CD4-positive, alpha-beta T cell treated with Interferon alpha-2 for 1 hour (primary cell): ENCODE measurements around the gene RHOT2.

ENCODE experiments used
- DNase-seq, 2 donors: peaks; one replicate each; pipeline ENCODE4 v3.0.0-alpha.2; 2020 to 2022

The RHOT2 gene

DNA sequence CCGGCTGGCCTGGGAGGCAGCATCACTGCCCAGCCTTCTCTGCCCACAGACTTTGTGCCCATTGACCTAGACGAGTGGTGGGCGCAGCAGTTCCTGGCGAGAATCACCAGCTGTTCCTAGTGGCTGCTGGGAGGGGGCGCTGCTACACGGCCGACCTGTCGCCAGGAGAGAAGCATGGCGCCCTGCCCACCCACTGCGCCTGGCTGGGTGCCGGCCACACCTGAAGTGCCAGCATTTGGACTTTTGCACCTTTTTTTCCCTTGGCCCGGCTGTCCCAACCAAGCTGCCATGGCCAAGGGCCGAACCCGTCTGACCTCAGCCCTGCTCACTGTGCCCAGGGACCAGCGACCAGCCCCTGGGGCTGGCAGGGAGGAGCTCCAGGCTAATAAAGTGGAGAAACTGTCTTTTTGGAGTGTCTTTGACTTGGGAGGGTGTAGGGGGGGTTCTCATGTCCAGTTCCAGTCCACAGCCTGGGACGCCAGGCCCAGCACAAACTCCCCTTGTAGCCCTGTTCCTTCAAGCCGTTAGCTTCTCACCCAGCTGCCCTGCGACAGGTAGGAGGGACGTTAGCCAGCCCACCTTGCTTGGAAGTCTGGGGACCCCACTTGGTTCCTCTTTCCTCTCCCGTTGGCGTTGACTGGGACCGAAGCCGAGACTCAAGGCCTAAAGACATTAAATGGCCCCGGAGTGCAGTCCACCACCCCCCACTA is 19.7 kb upstream of the RHOT2 start:
- DNase-seq, result peak in 1 of 2 donors; percentile 40

DNA sequence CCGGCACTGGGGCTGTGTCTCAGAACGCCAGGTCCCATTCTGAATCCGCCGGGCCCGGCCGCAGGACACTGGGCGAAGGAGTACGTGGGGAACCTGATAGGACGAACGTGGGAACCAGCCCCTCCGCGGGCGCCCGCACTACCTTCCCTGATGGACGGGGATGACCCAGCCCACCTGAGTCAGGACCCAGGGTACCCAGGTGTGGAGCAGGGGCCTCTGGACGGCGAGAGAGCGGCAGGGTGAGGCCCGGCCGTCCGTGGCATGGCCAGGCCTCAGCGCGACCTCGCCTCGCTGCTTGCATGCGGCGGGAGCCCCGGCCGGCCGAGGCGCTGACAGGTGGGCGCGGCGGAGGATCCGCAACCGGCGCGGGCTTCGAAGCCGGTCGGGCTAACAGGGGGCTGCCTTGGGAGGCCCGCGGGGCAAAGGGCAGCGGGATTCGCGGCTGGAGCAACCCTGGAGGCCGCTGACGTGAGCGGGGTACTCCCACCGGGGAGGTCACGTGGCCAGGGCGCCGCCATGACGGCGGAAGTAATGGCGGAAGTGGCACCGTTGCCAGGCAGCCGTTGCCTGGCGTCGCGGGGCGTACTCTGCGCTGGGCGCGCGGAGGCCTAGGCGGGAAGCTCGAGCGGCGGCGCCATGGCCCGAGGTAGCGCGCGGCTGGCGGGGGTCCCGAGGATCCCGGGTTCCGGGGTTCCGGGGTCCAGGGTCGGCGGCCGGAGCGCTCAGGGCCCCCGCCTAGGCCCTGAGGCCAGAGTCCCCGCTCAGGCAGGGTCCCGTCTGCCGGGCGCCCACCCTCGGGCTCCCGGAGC is 18.9 kb upstream of the RHOT2 start, which contains the start of gene WDR90:
Gene WDR90, plus strand, starts transcription at position 585 of the 809 bp plus-strand sequence. Its CDS starts 52 bp downstream, at position 637.
- DNase-seq, result peak; percentile 86 to 91

DNA sequence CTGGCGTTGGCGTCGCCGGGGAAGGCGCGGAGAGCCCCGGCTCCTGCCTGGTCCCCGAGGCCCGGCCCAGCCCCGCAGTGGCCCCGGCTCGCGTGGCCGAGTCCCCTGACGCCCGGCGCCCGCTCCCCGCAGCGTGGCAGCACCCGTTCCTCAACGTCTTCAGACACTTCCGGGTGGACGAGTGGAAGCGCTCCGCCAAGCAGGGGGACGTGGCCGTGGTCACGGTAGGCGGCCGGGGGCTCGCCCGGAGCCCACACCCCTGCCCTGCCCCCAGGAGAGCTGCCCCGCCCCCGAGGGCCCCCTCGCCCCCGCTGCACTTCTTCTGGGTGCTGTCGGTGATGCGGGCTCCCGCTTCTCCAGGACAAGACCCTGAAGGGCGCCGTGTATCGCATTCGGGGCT is 18.3 kb upstream of the RHOT2 start:
- no peak for DNase-seq

DNA sequence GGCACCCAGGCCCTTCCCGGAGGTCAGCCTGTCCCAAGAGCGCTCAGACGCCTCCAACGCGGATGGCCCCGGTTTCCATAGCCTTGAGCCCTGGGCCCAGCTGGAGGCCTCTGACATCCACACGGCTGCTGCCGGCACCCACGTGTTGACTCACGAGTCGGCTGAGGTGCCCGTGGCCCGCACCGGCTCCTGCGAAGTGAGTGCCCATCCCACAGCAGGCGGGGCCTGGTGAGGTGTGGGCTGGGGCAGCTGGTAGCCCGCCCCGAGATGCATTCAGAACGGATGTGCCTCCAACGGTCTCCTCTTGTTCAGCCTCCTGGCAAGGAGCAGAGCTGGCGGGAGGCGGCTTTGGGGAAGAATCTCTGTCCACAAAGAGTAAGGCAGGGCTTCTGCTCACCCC is 16.1 kb upstream of the RHOT2 start:
- DNase-seq, result no peak

DNA sequence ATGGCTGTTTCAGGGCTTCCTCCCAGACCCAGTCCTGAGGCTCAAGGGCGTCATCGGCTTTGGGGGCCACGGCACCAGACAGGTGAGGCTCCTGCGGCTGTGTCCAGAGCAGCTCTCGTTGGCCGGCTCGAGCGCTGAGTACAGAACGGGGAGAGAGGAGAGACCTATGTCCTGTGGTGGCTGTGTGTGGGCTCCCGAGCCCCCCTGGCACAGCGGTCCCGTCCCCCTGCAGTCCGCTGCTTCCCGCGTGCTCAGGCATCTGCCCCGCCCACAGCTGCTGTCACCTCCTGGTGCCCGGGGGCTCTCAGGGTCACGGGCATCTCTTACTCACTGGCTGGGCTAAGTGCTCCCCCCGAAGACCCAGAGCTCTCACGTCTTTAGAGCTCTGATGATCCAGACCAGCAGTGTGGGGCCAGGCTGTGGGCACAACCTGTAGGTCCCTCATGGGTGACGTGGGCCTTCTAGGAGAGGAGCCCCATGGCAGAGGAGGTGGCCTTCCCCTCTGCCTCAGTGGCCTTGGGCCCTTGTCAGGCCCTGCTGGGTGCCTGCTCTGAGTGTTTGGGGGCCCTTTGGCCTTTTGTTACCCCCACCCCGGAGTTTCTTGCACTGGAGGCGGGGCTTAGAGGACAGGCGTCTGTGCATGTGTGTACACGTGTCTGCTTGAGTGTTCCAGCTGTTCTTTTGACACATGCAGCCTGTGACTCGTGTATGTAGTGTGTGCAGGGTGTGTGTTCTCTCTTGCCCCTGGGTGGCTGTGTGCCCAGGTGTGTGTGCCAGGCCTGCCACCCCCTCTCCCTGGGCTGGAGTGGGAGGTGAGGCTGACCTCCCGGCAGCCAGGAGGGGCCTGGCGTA is 15.3 kb upstream of the RHOT2 start:
- DNase-seq, result no peak

DNA sequence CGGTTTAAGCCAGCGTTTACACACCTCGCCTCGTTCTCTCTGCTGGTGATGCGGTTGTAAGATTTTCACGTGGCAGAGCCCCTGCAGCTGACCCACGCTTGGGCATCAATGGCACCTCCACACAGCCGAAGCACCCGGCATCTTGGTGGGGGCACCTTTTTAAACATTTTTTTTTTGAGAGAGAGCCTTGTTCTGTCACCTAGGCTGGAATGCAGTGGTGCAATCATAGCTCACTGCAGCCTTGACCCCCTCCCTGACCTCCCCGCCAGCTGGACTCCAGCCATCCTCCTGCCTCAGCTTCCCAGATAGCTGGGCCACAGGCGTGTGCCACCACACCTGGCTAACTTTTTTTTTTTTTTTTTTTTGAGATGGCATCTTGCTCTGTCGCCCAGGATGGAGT is 13.9 kb upstream of the RHOT2 start:
- no peak for DNase-seq

DNA sequence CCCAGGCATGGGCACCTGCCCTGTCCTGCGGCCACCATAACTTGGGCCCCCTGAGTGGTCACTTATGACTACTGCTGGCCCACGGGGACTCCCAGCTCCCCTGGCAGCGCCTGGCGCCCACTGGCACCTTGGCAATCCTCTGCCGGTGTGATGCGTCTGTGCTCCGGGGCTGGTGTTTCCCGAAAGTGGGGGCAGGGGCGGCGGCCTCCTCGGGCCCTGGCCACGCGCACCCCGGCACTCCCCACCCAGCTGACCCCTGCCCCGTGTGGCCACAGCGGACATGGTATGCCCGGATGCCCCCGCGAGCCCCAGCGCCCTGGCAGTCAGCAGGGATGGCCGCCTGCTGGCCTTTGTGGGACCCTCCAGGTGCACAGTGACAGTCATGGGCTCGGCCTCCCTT is 10.4 kb upstream of the RHOT2 start:
- DNase-seq, result no peak

DNA sequence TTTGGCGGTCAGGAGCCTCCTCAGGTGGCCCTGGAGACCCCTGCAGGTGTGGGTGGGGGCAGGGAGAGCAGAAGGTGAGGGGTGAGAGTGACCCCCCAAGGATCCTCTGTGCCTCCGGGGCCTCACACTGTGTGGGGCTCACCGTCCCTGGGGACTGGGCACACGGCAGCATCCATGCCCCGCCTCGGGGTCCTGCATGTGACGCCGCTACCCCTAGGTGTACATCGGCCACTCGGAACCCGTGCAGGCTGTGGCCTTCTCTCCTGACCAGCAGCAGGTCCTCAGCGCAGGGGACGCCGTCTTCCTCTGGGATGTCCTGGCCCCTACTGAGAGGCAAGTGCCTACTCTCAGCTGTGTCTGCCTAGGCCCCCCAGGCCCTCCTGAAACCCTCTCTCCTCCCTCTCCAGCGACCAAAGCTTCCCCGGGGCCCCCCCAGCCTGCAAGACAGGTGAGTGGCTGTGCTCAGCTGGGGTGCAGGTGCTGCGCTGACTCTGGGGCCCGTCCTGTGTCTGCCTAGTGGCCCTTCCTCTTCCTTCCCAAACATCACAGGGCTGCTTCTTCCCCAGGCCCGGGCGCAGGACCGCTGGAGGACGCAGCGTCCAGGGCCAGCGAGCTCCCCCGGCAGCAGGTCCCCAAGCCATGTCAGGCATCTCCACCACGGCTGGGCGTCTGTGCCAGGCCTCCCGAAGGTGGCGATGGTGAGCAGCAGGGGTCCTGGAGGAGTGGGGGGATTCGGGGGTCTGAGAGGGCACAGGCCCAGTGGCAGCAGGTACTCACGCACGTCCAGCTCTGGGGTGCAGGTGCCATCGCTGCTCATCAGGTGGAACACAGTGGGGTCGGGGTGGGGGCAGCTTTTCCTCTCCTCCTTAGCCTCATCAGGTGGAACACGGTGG is 9.0 kb upstream of the RHOT2 start:
- DNase-seq, result no peak

DNA sequence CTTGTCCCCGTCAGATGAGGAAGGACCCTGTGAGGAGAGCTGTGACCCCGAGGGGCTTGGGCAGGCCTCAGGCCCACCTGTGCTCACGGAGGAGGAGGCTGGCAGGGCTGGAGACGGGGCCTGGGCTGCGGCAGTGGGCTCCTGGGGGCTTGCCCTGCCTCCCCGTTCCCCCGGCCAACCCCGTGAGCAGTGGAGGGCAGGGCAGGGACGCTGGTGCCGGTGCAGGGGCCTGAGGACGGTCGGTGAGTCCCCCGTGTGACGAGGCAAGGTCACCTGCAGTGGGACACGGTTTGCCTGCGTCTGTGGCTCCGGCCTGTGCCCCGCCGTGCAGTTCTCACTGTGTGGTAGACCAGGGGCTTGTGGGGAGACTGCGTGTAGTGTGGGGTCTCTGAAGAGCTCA is 8.3 kb upstream of the RHOT2 start:
- no peak for DNase-seq

DNA sequence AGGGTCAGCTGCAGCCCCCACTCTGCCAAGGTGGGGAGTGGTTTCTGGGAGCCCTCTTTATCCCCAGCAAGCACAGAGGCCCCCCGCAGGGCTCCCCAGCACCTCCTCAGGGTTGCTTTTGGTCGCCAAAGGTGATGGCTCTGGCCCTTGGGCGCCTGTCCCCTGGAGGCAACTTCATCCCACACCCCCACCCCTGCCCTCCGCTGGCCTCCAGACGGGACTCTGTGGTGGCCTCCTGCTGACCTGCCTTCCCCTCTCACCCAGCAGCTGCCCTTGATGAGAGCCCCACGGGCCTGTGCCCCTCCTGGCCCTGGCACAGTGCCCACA is 7.8 kb upstream of the RHOT2 start:
- DNase-seq, result no peak

DNA sequence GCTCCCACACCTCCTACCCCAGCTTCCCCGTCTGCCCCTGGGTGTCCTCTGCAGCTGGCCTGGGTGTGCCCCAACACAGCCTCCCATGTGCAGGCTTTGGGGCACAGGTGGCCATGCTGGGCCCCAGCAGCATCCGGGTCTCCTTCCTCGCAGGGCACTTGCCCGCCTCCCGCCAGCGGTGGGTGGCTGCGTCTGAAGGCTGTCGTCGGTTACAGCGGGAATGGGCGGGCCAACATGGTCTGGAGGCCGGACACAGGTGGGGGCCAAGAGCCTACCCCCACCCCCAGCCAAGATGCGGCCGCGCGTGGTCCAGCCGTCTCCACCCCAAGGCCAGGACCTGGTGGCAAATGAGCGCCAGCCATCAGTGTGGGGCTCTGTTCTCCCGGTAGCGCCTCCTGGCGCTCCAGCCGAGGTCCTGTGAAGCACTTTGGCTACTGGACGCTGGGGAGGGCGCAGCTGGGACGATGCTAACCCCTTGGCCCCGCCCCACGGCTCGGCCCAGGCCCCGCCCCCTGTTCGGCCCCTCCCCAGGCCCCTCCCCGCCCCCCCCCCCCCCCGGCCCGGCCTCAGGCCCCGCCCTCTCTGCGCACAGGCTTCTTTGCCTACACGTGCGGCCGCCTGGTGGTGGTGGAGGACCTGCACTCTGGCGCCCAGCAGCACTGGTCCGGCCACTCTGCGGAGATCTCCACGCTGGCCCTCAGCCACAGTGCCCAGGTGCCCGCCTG is 7.3 kb upstream of the RHOT2 start:
- DNase-seq, result peak; percentile 72 to 78

DNA sequence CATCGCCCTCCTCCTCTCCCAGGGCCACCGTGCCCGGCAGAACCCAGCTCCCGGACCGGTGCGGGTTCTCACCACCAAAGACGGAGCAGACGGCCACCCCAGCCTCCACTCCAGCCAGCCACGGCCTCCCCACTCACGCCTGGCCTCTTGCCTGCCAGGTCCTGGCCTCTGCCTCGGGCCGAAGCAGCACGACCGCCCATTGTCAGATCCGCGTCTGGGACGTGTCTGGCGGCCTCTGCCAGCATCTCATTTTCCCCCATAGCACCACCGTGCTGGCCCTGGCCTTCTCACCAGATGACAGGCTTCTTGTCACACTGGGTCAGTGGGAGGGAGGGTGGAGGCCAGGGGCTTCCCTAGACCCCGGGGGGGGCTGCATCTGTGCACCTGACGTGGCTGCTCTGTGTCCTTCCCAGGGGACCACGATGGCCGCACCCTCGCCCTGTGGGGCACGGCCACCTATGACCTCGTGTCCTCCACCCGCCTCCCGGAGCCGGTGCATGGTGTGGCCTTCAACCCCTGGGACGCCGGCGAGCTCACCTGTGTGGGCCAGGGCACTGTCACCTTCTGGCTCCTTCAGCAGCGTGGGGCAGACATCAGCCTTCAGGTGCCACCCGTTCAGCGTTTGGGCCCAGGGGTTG is 6.6 kb upstream of the RHOT2 start:
- no peak for DNase-seq

DNA sequence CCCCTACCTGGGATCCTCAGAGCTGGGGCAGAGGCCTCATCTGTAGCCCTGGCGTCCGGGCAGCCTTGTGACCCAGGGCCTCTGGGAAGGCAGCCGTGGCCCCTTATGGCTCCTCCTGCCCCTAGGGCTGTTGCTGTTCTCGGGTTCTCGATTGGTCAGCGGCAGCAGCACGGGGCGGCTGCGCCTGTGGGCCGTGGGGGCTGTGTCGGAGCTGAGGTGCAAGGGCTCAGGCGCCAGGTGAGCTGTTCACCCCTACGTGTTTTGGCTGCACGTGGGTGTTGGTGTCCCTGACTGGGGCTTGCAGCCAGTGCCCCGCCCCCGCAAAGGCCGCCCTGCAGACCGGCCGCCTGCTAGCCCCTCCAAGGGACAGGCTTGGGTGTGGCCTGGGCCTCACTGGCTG is 5.8 kb upstream of the RHOT2 start:
- DNase-seq, result no peak

DNA sequence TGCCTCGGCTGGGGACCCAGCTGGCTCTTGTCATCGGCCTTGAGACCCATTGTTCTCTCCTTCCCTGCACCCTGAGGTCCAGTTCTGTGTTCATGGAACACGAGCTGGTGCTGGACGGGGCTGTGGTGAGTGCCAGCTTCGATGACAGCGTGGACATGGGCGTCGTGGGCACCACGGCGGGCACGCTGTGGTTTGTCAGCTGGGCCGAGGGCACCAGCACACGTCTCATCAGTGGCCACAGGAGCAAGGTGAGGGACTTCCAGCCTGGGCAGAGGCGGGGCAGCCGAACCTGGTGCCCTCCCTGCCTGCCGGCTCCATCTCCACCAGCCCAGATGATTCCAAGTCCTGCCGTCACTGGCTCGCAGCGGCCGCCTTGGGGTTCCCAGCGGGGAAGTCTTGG is 5.3 kb upstream of the RHOT2 start:
- no peak for DNase-seq

DNA sequence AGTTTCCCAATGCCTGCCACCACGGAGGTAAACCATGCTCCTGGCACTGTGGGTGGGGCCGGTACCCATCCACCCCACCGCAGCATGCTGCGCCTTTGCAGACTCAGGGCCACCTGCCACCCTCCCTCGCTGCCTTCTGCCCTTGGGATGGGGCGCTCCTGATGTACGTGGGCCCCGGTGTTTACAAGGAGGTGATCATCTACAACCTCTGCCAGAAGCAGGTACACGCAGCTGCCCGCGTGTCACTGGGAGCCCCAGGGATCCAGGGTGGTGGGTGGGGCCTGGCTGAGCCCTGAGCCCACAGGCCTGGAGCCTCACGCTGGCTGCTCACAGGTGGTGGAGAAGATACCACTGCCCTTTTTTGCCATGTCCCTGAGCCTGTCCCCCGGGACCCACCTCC is 1.4 kb upstream of the RHOT2 start:
- DNase-seq, result no peak

DNA sequence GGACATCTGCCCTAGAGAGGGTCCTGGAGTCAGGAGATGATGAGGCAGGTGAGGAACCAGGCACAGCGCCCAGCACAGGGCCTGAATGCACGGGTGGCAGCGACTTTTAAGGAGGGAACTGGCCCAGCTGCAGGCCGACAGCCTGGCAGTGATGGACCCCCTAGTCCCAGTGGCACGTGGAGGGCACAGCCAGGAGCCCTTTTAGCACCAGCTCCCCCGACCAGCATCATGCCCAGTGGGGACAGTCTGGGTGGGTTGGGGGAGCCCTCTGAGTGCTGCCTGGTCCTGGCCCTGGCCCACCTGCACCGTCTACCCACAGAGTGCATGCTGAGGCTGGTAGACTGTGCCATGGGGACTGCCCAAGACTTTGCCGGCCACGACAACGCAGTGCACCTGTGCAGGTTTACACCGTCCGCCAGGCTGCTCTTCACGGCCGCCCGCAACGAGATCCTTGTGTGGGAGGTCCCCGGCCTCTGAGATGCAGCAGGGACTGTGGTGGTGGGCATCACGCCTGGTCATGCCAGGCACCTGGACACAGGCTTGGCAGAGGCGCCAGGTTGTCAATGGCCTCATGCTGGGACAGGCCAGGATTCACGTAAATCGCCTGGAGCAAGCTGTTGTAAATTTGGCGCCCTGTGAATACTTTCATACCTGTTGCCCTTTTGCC is 686 bp upstream of the RHOT2 start:
- no peak for DNase-seq

DNA sequence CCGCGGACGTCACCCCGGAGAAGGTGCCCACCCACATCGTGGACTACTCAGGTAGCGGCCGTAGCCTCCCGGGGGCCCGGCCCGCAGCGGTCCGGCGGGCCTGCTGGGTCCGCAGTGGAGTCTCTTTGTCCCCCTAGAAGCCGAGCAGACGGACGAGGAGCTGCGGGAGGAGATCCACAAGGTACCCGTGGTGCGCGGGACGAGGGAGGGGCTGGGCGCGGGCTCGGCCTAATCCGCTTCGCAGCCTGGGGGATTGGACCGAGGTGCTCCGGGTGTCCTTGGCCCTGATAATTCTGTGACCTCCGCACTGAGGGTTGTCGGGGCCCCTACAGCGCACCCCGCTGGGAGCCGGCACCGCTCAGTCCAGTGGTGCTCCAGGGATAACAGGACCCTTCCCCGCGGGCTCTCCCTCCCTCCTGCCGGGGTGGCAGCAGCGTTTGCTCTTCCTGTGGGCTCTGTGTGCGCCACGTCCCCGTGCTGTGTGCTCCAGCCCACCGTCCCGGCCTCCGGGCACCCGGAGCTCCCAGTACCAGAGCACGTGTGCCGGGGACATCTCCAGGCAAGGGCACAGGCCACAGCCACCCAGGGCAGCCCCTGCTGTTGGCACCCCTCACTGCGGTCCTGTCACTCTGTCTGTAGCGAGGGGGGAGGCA is 713 bp downstream of the RHOT2 start:
- DNase-seq, result no peak

DNA sequence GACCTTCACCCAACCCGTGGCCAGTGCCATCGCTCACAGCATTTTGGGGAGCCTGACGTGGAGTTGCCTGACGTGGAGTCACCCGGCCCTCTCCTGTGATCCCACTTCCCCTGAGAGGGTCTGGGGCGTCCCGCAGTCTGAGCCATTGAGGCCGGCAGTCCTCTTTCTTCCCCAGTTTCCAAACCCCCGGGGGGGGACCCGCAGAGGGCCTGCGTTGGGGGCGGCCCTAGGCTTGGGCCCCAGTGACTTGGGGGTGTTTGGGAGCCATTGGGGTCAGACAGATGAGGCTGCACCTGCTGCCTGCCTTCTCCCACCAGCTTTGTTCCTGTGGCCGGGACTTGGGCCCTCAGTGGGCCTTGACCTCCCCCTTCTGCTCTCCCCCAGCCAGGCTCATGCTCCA is 1.7 kb downstream of the RHOT2 start:
- DNase-seq, result no peak

DNA sequence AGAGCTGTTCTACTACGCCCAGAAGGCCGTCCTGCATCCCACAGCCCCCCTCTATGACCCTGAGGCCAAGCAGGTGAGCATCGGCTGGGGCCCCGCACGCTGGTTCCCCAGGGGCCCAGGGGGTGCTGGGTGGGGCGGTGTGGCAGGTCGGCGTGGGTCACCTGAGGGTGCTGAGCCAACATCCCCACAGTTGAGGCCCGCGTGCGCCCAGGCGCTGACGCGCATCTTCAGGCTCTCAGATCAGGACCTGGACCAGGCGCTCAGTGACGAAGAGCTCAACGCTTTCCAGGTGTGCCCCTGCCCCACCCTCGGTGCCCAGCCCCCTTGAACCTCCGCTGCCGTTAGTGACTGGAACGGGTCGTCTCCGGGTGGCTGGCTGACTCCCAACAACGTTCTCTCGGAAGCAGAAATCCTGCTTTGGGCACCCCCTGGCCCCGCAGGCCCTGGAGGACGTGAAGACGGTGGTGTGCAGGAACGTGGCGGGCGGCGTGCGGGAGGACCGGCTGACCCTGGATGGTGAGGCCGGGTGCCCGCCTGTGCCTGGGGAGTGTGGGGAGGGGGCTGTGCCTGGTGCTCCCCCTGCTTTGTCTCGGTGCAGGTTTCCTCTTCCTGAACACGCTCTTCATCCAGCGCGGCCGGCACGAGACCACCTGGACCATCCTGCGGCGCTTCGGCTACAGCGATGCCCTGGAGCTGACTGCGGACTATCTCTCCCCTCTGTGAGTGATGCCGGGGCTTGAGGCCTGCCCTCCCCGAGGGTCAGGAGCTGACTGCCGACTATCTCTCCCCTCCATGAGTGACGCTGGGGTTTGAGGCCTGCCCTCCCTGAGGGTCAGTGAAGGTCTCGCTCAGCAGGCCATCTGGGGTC is 2.8 kb downstream of the RHOT2 start:
- no peak for DNase-seq
